CD14-positive monocyte (primary cell): ENCODE measurements around the gene DPYD. TPM values are rescaled to one million over a fixed set of nuclear protein-coding genes. Genes with fewer than 3 reads are reported as not detected.
A peak's percentile ranks its signal among the peaks of the same experiment; 100 is the strongest.

ENCODE experiments used
- DNase-seq, 3 donors: peaks; one replicate each; pipeline ENCODE4 v3.0.0-alpha.2; 2011 to 2022
- H2AFZ ChIP-seq: 2 replicates; pipeline ENCODE4 v1.6.0; 2012; ENCODE audit warnings: mild to moderate bottlenecking, low read depth, low read length, inconsistent platforms; ENCODE audit not compliant: insufficient read depth, poor library complexity, severe bottlenecking
- H3K27ac ChIP-seq, 2 donors: 1 replicate in 1 of 2; 2 replicates in 1 of 2; pipeline ENCODE4 v1.5.1; 2012 to 2013; ENCODE audit warnings: low read length in 2 of 2, control low read depth in 1 of 2, inconsistent platforms in 1 of 2, low read depth in 1 of 2, mild to moderate bottlenecking in 1 of 2
- H3K27me3 ChIP-seq, 2 donors: one replicate each; pipeline versions ENCODE4 v1.6.0 to v1.6.1; 2011 to 2013; ENCODE audit warnings: low read length in 2 of 2; ENCODE audit not compliant: control insufficient read depth in 2 of 2, insufficient read depth in 2 of 2
- H3K36me3 ChIP-seq, 2 donors: replicated peaks in 1 of 2; 1 replicate in 1 of 2; 2 replicates in 1 of 2; pipeline versions ENCODE4 v1.5.1 to v1.6.1; 2012 to 2013; ENCODE audit warnings: low read length in 2 of 2, control low read depth in 1 of 2, inconsistent platforms in 1 of 2, mild to moderate bottlenecking in 1 of 2; ENCODE audit not compliant: insufficient read depth in 2 of 2, control insufficient read depth in 1 of 2
- H3K4me1 ChIP-seq, 2 donors: 1 replicate in 1 of 2; 2 replicates in 1 of 2; pipeline versions ENCODE4 v1.5.1 to v1.6.1; 2012 to 2013; ENCODE audit warnings: low read length in 2 of 2, control low read depth in 1 of 2, inconsistent platforms in 1 of 2, mild to moderate bottlenecking in 1 of 2, moderate library complexity in 1 of 2; ENCODE audit not compliant: insufficient read depth in 2 of 2, control insufficient read depth in 1 of 2
- H3K4me2 ChIP-seq: replicated peaks from 2 replicates; pipeline ENCODE3; 2012; ENCODE audit warnings: low read length, moderate library complexity, mild to moderate bottlenecking; ENCODE audit not compliant: poor library complexity, severe bottlenecking; ENCODE audit errors: extremely low read depth
- H3K4me3 ChIP-seq, 3 experiments: fragments of 200-600 bp in 1 of 3; sonication (generic) in 1 of 3; replicated peaks in 1 of 3; 1 replicate in 2 of 3; 2 replicates in 1 of 3; pipeline ENCODE4 v1.5.1; 2011 to 2013; ENCODE audit warnings: low read length in 3 of 3, mild to moderate bottlenecking in 3 of 3, control low read depth in 2 of 3, low read depth in 2 of 3, inconsistent platforms in 1 of 3, moderate library complexity in 1 of 3
- H3K79me2 ChIP-seq: 2 replicates; pipeline ENCODE4 v1.6.0; 2012; ENCODE audit warnings: mild to moderate bottlenecking, control low read depth, inconsistent platforms, low read length, moderate library complexity; ENCODE audit not compliant: insufficient read depth
- H3K9ac ChIP-seq: 2 replicates; pipeline ENCODE4 v1.6.0; 2017; ENCODE audit warnings: low read length, mild to moderate bottlenecking; ENCODE audit not compliant: insufficient read depth, poor library complexity, severe bottlenecking
- H3K9me3 ChIP-seq, 2 donors: replicated peaks in 1 of 2; 1 replicate in 1 of 2; 2 replicates in 1 of 2; pipeline versions ENCODE4 v1.5.1 to v1.6.1; 2012 to 2013; ENCODE audit warnings: low read length in 2 of 2, control low read depth in 1 of 2; ENCODE audit not compliant: control insufficient read depth in 1 of 2, insufficient read depth in 1 of 2
- H4K20me1 ChIP-seq: 2 replicates; pipeline ENCODE4 v1.6.0; 2012; ENCODE audit warnings: mild to moderate bottlenecking, low read length, control low read depth, moderate library complexity; ENCODE audit not compliant: insufficient read depth
- H3K27ac Mint-ChIP-seq, 7 donors: one replicate each; pipeline ENCODE4 v1.8.0; 2020; ENCODE audit warnings: mild to moderate bottlenecking in 7 of 7, mixed read lengths in 7 of 7, moderate library complexity in 6 of 7, inconsistent platforms in 2 of 7
- H3K27me3 Mint-ChIP-seq, 3 donors: one replicate each; pipeline ENCODE4 v1.8.0; 2021 to 2022; ENCODE audit warnings: low read depth in 3 of 3, mild to moderate bottlenecking in 3 of 3, mixed read lengths in 3 of 3, moderate library complexity in 3 of 3, inconsistent platforms in 1 of 3
- H3K36me3 Mint-ChIP-seq, 2 donors: one replicate each; pipeline ENCODE4 v1.8.0; 2020; ENCODE audit warnings: mixed read lengths in 2 of 2, inconsistent platforms in 1 of 2, mild to moderate bottlenecking in 1 of 2
- H3K4me1 Mint-ChIP-seq: one replicate; pipeline ENCODE4 v1.8.0; 2020; ENCODE audit warnings: mild to moderate bottlenecking, mixed read lengths
- H3K4me3 Mint-ChIP-seq, 2 donors: one replicate each; pipeline ENCODE4 v1.8.0; 2020; ENCODE audit warnings: mild to moderate bottlenecking in 2 of 2, mixed read lengths in 2 of 2, moderate library complexity in 1 of 2
- H3K9me3 Mint-ChIP-seq, 7 donors: one replicate each; pipeline ENCODE4 v1.8.0; 2020 to 2022; ENCODE audit warnings: mixed read lengths in 7 of 7, mild to moderate bottlenecking in 6 of 7, moderate library complexity in 6 of 7, inconsistent platforms in 2 of 7
- CTCF ChIP-seq: fragments of 200-600 bp; IDR thresholded peaks from one replicate; pipeline ENCODE4 v1.8.0; 2022; ENCODE audit warnings: antibody characterized with exemption, mild to moderate bottlenecking
- WGBS: methylation state at CpG from one replicate; pipeline ENCODE4 v1.1.5; 2013; ENCODE audit warnings: missing lambda C conversion rate; ENCODE audit not compliant: insufficient coverage; 5-methylcytosine and 5-hydroxymethylcytosine counted together
- intact Hi-C, 2 donors: fragments of 100-400 bp; cut with micrococcal nuclease; formaldehyde crosslinking; loops; one replicate each; pipeline versions ENCODE4 v1.15.0 to v1.15.1; 2023
- polyA plus RNA-seq, 3 donors: library from polyadenylated mRNA; depleted of rRNA in 1 of 3; unstranded in 2 of 3; stranded (reverse) in 1 of 3; fragments of 300-500 nt in 2 of 3; fragments of >200 nt in 1 of 3; fragmentation: Illumina TruSeq in 2 of 3; gene quantifications; 1 replicate in 2 of 3; 2 replicates in 1 of 3; pipeline ENCODE4 v1.2.3, GENCODE V29; 2012 to 2021

Gene DPYD
- polyA plus RNA-seq, 3 donors: 87.6 to 171 (median 144) TPM

GRCh38 chr1:97905141-97905940 is 15.5 kb downstream of the DPYD start:
- Mint-ChIP-seq H3K4me1 (peaks cover 31% of the 10 kb centered on the region), H3K9me3 (no peaks in the 10 kb centered on the region), H3K27me3 (no peaks in the 10 kb centered on the region), H3K36me3 (no peaks in the 10 kb centered on the region), H3K27ac (peak overlapping the region in 4 of 7 donors; percentile 87 to 94 (median 88)), H3K4me3 (peak overlapping the region in 1 of 2 donors; percentile 56)
- Histone ChIP-seq H3K4me2 (peak overlapping the region; percentile 80), H3K79me2 (peaks cover 94% of the 10 kb centered on the region), H3K4me1 (peaks cover 77 to 98% of the 10 kb centered on the region in 2 donors), H3K36me3 (no peaks in the 10 kb centered on the region), H2AFZ (no peak overlapping the region), H3K9me3 (no peaks in the 10 kb centered on the region), H3K27me3 (no peaks in the 10 kb centered on the region), H3K9ac (no peak overlapping the region), H4K20me1 (peaks cover 21% of the 10 kb centered on the region), H3K27ac (peak overlapping the region; percentile 61 to 86), H3K4me3 (peak overlapping the region in 1 of 3 experiments; percentile 66)
- peak in 2 of 3 donors; percentile 51 to 67 for DNase-seq
- no CpG with 5 or more reads among the region's 6 CpGs for whole genome bisulfite sequencing
- no peak for TF ChIP-seq CTCF
- intact Hi-C loops: loop anchor here (5.0 to 10.0 kb wide), 2 partner anchors 51 to 53 kb away; no protein-coding TSS in a partner anchor

GRCh38 chr1:97904534-97904933 is 16.3 kb downstream of the DPYD start:
- no peaks in the 10 kb centered on the region for H3K27me3 Mint-ChIP-seq
- Histone ChIP-seq H3K9ac (no peak overlapping the region), H3K4me1 (peaks cover 78 to 98% of the 10 kb centered on the region in 2 donors), H3K36me3 (peaks cover 0 to 3% of the 10 kb centered on the region in 2 donors), H3K27ac (peak overlapping the region in 1 of 2 donors; percentile 86), H3K4me2 (peak overlapping the region; percentile 80), H3K4me3 (peak overlapping the region; percentile 20 to 66 (median 49)), H3K79me2 (peaks cover 94% of the 10 kb centered on the region), H3K9me3 (no peaks in the 10 kb centered on the region), H2AFZ (no peak overlapping the region), H4K20me1 (peaks cover 17% of the 10 kb centered on the region), H3K27me3 (no peaks in the 10 kb centered on the region)
- peaks cover 0 to under 1% of the 10 kb centered on the region in 2 donors for H3K36me3 Mint-ChIP-seq
- H3K9me3 Mint-ChIP-seq: no peaks in the 10 kb centered on the region
- no peak for TF ChIP-seq CTCF
- H3K4me1 Mint-ChIP-seq: peaks cover 37% of the 10 kb centered on the region
- intact Hi-C loops: loop anchor here in 1 of 2 donors (10.0 kb wide), 1 partner anchor 50 kb away; no protein-coding TSS in a partner anchor
- peak overlapping the region; percentile 62 to 93 for H3K4me3 Mint-ChIP-seq
- DNase-seq: peak; percentile 56 to 88 (median 87)
- peak overlapping the region in 6 of 7 donors; percentile 89 to 96 (median 94) for H3K27ac Mint-ChIP-seq
